ENCODE results near the gene SURF6.
"Not testable (repeated sequence)": the region's sequence is repeated elsewhere in the genome, so short reads cannot be mapped to it uniquely, and the experiment has no call there.

The SURF6 gene

GRCh38 chr9:133346021-133346785 is 10.2 kb upstream of the SURF6 start:
- no peak for DNase-seq

- DNase-seq, result no peak
Observed at GRCh38 chr9:133345596-133345995, 9.6 kb upstream of the SURF6 start.

GRCh38 chr9:133344979-133345378 is 9.0 kb upstream of the SURF6 start:
- no peak for DNase-seq

GRCh38 chr9:133344071-133344470 is 8.1 kb upstream of the SURF6 start:
- no peak for DNase-seq

GRCh38 chr9:133342570-133342969 is 6.6 kb upstream of the SURF6 start:
- DNase-seq, result no peak

GRCh38 chr9:133342069-133342406 is 6.0 kb upstream of the SURF6 start:
- DNase-seq, result no peak

- no peak for DNase-seq
Observed at GRCh38 chr9:133341369-133342068, 5.5 kb upstream of the SURF6 start.

GRCh38 chr9:133340916-133341315 is 4.9 kb upstream of the SURF6 start:
- DNase-seq, result no peak

- DNase-seq, result no peak
Observed at GRCh38 chr9:133340256-133340655, 4.3 kb upstream of the SURF6 start.

- DNase-seq, result no peak
Observed at GRCh38 chr9:133339641-133340040, 3.7 kb upstream of the SURF6 start.

GRCh38 chr9:133334888-133335287 is 1.1 kb downstream of the SURF6 start:
- DNase-seq, result not testable (repeated sequence)

- no peak for DNase-seq
Observed at GRCh38 chr9:133334161-133334560, 1.8 kb downstream of the SURF6 start.

GRCh38 chr9:133333566-133333965 is 2.4 kb downstream of the SURF6 start:
- DNase-seq, result no peak

GRCh38 chr9:133333011-133333410 is 3.0 kb downstream of the SURF6 start:
- no peak for DNase-seq

GRCh38 chr9:133332381-133332730 is 3.6 kb downstream of the SURF6 start:
- no peak for DNase-seq

- DNase-seq, result no peak
Observed at GRCh38 chr9:133331641-133332380, 4.2 kb downstream of the SURF6 start.

- DNase-seq, result no peak
Observed at GRCh38 chr9:133331221-133331620, 4.8 kb downstream of the SURF6 start.

GRCh38 chr9:133329306-133330156 is 6.5 kb downstream of the SURF6 start:
- DNase-seq, result not testable (repeated sequence)

GRCh38 chr9:133327834-133328484 is 8.0 kb downstream of the SURF6 start:
- DNase-seq, result no peak

GRCh38 chr9:133327021-133327420 is 9.0 kb downstream of the SURF6 start:
- not testable (repeated sequence) for DNase-seq

GRCh38 chr9:133323991-133324703 is 11.8 kb downstream of the SURF6 start:
- no peak for DNase-seq

GRCh38 chr9:133323211-133323610 is 12.8 kb downstream of the SURF6 start:
- no peak for DNase-seq
